GM19238 (cell line): ENCODE data around the gene WFDC12.

Experiments
- DNase-seq: peaks from one replicate; pipeline ENCODE4 v3.0.0; 2011; ENCODE audit warnings: low spot score; ENCODE audit not compliant: insufficient read length

WFDC12 gene

DNA sequence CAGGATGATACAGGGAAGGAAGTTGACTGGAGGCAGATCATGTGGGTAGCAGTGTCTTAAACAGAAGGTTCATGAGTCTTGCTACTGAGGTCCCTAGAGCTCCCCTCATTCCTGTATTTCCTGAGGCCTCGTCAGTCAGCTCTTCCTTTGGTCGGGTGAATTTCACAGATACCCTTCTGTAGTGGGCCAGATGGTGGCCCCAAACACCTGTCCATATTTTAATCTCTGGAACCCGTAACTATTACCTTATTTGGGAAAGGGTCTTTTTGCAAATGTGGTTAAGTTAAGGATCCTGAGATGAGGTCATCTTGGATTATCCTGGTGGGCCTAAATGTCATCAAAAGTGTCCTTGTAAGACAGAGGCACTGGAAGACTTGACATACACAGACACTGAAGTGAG lies 32.9 kb downstream of the WFDC12 start:
- DNase-seq, result no peak

DNA sequence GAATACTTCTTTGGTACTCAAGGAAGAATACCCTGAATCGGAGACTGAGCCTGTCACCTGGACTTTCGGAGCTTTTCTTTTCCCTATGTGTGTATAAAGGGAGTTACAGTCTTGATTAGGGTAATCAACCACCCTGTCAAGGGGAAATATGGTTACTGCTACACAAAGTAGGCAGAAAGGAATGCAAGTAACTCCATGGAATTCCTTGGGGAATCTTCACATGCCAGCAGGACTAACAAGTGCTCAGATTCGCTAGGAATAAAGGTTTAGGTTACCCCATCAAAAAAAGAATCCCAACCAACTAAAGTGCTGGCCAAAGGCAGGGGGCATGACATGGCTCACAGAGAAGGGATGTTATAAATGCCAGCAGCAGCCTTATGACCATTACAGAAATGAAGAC lies 33.8 kb downstream of the WFDC12 start:
- no peak for DNase-seq

DNA sequence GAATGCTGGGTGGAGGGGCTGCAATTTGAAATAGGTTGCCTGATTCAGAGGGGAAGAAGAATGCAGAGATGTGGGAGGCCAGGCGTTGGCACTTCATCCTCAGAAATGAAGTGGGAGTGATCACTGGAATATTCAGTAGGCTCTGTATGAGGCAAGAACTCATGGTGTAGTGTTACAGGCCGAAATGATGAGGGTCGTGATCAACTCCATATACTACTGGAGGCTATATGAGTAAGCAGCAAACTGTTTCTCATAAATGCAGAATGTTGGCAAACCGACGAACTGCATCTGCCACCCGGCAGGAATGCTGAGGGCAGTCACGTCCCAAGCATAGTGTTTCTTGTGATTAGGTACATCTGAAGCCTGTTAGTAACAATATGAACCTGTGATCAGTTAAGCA lies 36.0 kb downstream of the WFDC12 start:
- DNase-seq, result no peak

DNA sequence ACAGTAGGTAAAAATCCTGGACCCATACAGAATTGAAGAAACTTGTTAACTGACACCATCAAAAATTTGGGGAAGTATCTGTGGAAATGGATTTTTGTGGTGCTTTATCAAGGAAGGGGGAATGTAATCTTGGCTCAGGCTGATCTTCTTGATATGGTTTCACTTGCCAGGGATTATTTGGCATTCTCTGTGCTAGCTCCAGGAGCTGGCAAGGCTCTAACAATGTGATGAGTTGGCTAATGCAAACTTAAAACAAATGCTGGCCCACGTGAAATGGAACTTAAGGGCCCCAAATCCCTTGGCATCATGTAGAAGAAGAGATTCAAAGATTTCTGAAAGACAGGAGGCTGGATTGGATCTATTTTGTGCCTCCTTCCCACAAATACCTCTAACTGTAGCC lies 36.5 kb downstream of the WFDC12 start:
- no peak for DNase-seq

DNA sequence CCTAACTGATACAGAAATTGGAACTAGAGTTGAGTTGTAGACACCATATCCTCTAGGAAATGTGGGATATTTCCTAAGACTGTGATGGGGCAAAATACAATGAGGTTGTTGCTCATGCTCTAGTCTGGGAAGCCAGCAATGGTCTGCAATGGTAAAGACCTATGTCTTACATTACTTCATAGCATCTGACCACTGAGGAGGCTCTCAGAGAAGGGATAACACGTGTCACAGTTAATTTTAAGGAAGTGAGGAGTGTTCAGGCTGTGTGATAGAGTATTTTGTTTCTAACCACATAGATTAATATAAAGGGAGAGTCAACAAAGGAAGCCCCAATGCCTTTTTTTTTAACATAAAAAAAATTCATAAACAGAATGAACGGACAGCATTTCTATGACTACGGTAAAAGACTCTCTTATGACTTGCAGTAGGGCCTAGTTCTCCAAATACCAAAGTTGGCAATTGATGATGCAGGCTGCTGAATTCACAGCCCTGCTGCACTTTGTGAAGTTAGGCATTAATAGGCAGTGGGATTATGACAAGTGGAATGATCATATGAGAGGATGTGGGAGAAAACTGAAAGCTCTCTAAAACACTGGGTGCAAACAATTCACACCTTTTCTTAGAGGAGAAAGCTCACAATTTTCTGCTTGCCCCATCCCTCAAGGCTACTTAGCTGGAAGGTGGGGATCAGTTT lies 37.0 kb downstream of the WFDC12 start:
- DNase-seq, result no peak

DNA sequence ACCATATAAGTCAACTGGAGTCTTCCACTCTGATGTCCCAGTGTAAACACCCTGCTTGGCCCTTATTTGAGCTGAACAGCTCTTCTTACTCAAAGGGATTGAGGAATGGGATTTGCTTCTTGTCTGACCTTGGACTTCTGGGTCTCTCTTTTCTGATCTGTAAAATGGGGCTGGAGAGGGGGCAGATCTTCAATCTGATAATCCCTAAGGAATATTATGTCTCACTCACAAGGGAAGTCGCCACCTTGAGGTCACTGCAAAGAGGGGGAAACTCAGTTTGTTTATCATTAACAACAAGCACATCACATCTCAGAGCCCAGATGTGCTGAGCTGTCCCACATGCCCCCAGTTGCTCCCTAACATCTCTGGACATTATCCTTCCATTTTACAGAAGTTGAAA lies 38.4 kb downstream of the WFDC12 start:
- no peak for DNase-seq

DNA sequence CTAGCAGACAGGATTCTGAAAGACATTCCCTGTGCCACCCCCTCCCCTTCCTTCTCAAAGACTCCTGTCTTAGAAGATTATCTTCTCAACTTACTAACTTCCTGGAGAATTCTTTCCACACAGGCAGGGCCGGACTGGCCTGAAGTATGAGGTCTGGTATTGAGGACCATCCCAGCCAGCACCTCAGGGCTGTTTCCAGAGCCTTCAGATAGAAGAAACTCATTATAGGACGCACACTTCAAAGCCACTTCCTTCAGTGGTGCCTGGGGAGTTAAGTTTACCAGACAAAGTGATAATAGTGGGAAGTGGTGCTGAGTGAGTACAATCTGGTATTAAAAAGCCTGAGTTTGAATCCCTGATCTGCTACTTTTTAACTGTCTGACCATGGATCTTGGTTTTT lies 39.0 kb downstream of the WFDC12 start:
- DNase-seq, result no peak

DNA sequence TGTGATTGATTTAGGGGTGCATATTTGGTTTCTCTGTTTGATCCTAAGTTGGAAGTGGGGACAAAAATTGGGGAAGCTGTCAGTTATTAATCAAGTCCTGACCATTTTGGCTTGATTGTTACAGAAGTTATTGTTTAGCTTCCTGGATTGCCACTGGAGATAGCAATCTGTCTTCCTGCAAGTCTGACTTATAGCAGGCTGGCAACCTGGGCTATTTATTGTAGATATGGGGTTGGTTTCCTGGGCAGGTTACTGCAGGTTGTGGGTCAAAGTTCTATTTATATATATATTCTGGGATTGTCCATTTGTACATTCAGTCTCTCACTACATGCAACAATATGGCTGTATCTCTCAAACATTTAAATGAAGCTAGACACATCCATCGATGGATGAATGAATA lies 41.1 kb downstream of the WFDC12 start:
- no peak for DNase-seq

DNA sequence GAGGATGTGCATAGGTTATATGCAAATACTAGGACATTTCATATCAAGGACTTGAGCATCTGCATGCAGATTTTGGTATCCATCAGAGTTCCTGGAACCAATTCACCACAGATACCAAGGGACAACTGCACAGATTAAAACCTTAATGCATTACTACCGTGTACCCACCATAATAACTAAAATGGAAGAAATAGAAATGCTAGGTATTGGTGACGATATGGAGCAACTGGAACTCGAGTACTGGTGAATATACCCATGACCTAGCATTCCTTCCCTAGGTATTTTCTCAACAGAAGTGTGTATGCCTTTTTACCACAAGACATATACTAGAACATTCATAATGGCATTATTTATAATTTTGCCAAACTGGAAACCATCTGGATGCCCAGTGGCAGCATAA lies 41.8 kb downstream of the WFDC12 start:
- no peak for DNase-seq

DNA sequence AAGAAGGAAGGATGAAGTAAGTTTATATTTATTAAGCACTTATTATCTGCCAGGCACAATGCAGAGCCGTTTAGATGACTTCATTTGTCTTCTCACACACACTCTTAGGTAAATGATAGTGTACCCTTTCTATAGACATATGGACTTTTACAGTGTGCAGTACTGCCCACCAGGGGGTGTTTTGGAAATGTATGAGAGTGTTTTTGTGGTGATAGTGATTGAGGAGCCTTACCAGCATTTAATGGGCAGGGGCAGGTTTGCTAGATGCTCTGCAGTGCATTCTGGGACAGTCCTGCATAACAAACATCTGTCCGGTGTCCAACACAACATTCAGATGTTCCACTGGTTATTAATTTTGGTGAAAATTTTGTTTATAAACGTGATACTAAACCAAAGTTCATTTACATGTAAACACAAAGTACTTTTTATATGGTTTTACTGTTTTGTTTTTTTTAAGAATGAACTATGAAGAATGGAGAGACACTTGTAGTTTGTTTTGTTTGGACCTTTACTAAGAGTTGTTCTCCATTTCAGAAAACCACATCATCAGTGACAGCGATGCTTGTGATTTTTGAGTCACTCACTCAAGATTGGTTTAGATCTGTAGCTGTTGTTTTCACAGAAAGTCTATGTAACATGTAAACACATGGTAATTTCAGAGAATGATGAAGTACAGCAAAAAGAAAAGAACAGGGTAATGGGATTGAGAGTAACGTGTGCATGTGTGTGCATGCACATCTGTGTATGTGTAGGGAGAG lies 43.2 kb downstream of the WFDC12 start:
- no peak for DNase-seq

DNA sequence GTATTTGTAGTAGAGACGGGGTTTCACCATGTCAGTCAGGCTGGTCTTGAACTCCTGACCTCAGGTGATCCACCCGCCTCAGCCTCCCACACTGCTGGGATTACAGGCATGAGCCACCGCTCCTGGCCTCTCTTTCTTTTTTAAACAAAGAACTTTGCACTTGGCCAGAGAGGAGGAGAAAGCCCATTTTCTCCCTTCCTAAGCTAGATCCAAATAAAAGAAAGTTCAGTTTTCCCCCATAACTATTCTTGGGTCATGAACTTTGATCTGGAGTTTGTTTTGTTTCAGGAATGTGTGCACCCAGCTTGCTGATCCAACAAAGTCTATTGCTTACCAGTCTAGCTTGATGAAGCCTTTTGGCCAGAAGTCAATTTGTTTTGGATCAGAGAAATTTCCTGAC lies 46.7 kb downstream of the WFDC12 start:
- no peak for DNase-seq
